Measurements from ENCODE around the gene ADGRB3.

ADGRB3 gene

GRCh38 chr6:69100772-69101171 lies 465.7 kb downstream of the ADGRB3 start:
- Histone ChIP-seq H3K36me3 (ENCODE audit: insufficient read depth, low read length) (no peaks in the 10 kb centered on the region), H3K4me1 (ENCODE audit: insufficient read depth, low read length, severe bottlenecking) (no peaks in the 10 kb centered on the region), H3K27me3 (ENCODE audit: insufficient read depth, low read length) (no peaks in the 10 kb centered on the region), H3K9me2 (ENCODE audit: low read depth, low read length) (no peaks in the 10 kb centered on the region), H3K79me2 (ENCODE audit: insufficient read depth, low read length) (no peaks in the 10 kb centered on the region), H3K9me3 (ENCODE audit: low read length) (no peaks in the 10 kb centered on the region), H3F3A (ENCODE audit: insufficient read depth, low read length) (no peaks in the 10 kb centered on the region), H3K4me2 (ENCODE audit: low read length) (no peak overlapping the region), H3K9ac (ENCODE audit: low read length) (no peak overlapping the region), H3K4me3 (ENCODE audit: low read depth, low read length, poor library complexity, severe bottlenecking) (no peak overlapping the region), H2AFZ (ENCODE audit: low read length) (no peak overlapping the region), H4K20me1 (ENCODE audit: insufficient read depth, low read length) (no peaks in the 10 kb centered on the region), H3K27ac (ENCODE audit: low read depth, low read length, poor library complexity, severe bottlenecking) (no peak overlapping the region)
- no peak for TF ChIP-seq EZH2 (IDR thresholded peaks at IDR 0.05; ENCODE audit: borderline replicate concordance, low read length)
- no peak for TF ChIP-seq CTCF (IDR thresholded peaks at IDR 0.05; ENCODE audit: low read length)

- TF ChIP-seq CTCF (IDR thresholded peaks at IDR 0.05; ENCODE audit: low read length) (no peak), EZH2 (IDR thresholded peaks at IDR 0.05; ENCODE audit: borderline replicate concordance, low read length) (no peak)
- H3K9me3 ChIP-seq (ENCODE audit: low read length): no peaks in the 10 kb centered on the region
- H3F3A ChIP-seq (ENCODE audit: insufficient read depth, low read length): no peaks in the 10 kb centered on the region
- H3K27me3 ChIP-seq (ENCODE audit: insufficient read depth, low read length): no peaks in the 10 kb centered on the region
- H3K27ac ChIP-seq (ENCODE audit: low read depth, low read length, poor library complexity, severe bottlenecking): no peak overlapping the region
- H3K9me2 ChIP-seq (ENCODE audit: low read depth, low read length): no peaks in the 10 kb centered on the region
- no peak overlapping the region for H3K4me3 ChIP-seq (ENCODE audit: low read depth, low read length, poor library complexity, severe bottlenecking)
- H3K4me1 ChIP-seq (ENCODE audit: insufficient read depth, low read length, severe bottlenecking): no peaks in the 10 kb centered on the region
- no peaks in the 10 kb centered on the region for H3K36me3 ChIP-seq (ENCODE audit: insufficient read depth, low read length)
- H3K79me2 ChIP-seq (ENCODE audit: insufficient read depth, low read length): no peaks in the 10 kb centered on the region
- no peak overlapping the region for H3K4me2 ChIP-seq (ENCODE audit: low read length)
- H3K9ac ChIP-seq (ENCODE audit: low read length): no peak overlapping the region
- no peak overlapping the region for H2AFZ ChIP-seq (ENCODE audit: low read length)
- no peaks in the 10 kb centered on the region for H4K20me1 ChIP-seq (ENCODE audit: insufficient read depth, low read length)
Measured at GRCh38 chr6:69102416-69102815, 467.3 kb downstream of the ADGRB3 start.

- H3K27ac ChIP-seq (ENCODE audit: low read depth, low read length, poor library complexity, severe bottlenecking): no peak overlapping the region
- no peak overlapping the region for H2AFZ ChIP-seq (ENCODE audit: low read length)
- TF ChIP-seq EZH2 (IDR thresholded peaks at IDR 0.05; ENCODE audit: borderline replicate concordance, low read length) (no peak), CTCF (IDR thresholded peaks at IDR 0.05; ENCODE audit: low read length) (no peak)
- H3K27me3 ChIP-seq (ENCODE audit: insufficient read depth, low read length): no peaks in the 10 kb centered on the region
- H3K79me2 ChIP-seq (ENCODE audit: insufficient read depth, low read length): no peaks in the 10 kb centered on the region
- no peaks in the 10 kb centered on the region for H3K9me2 ChIP-seq (ENCODE audit: low read depth, low read length)
- H3K9me3 ChIP-seq (ENCODE audit: low read length): no peaks in the 10 kb centered on the region
- H3K36me3 ChIP-seq (ENCODE audit: insufficient read depth, low read length): no peaks in the 10 kb centered on the region
- no peaks in the 10 kb centered on the region for H3F3A ChIP-seq (ENCODE audit: insufficient read depth, low read length)
- no peak overlapping the region for H3K4me2 ChIP-seq (ENCODE audit: low read length)
- H3K4me3 ChIP-seq (ENCODE audit: low read depth, low read length, poor library complexity, severe bottlenecking): no peak overlapping the region
- H3K9ac ChIP-seq (ENCODE audit: low read length): no peak overlapping the region
- no peaks in the 10 kb centered on the region for H4K20me1 ChIP-seq (ENCODE audit: insufficient read depth, low read length)
- no peaks in the 10 kb centered on the region for H3K4me1 ChIP-seq (ENCODE audit: insufficient read depth, low read length, severe bottlenecking)
Measured at GRCh38 chr6:69105288-69105687, 470.2 kb downstream of the ADGRB3 start.
